ENCODE measurements around the gene ZNF143. TPM values are rescaled to one million over a fixed set of nuclear protein-coding genes. Genes with fewer than 3 reads are reported as not detected.
A peak's percentile ranks its signal among the peaks of the same experiment; 100 is the strongest.

ZNF143 gene
- total and polyA plus RNA-seq, 2 of the 13 experiments (the other 11 are each of a cell fraction or from before 2014, with no cell fraction given) = 22.4 to 35.6 TPM

GRCh38 chr11:9528136-9528501 lies 67.3 kb downstream of the ZNF143 start:
- FAIRE-seq (no peak), ATAC-seq (no peak), DNase-seq (ENCODE audit: low spot score) (no peak)
- Histone ChIP-seq H3K27ac (ENCODE audit: extremely low read length, insufficient read depth, low read length) (no peak overlapping the region), H3K27me3 (ENCODE audit: control insufficient read depth in 1 of 2, insufficient read depth in 2 of 2, low read length in 2 of 2) (no peaks in the 10 kb centered on the region), H3K79me2 (ENCODE audit: insufficient read depth, low read length) (no peaks in the 10 kb centered on the region), H3K9ac (ENCODE audit: insufficient read depth, low read depth, low read length) (no peak overlapping the region), H2AFZ (ENCODE audit: low read length) (no peak overlapping the region), H3K4me3 (replicated peaks in 1 of 3; ENCODE audit: insufficient read depth in 1 of 3, low read depth in 2 of 3, low read length in 3 of 3) (no peak overlapping the region), H3K9me3 (ENCODE audit: low read length) (no peaks in the 10 kb centered on the region), H3K4me1 (ENCODE audit: insufficient read depth, low read length) (peaks cover 30% of the 10 kb centered on the region), H3K36me3 (replicated peaks in 1 of 2; ENCODE audit: control insufficient read depth in 1 of 2, insufficient read depth in 2 of 2, low read length in 2 of 2) (peaks cover 3 to 24% of the 10 kb centered on the region in 2 experiments; a peak in 3 of 5 replicates), H3K4me2 (ENCODE audit: low read depth, low read length) (no peak overlapping the region), H4K20me1 (ENCODE audit: insufficient read depth, low read length) (no peaks in the 10 kb centered on the region)
- in situ Hi-C loops (cut with HindIII; ENCODE audit: extremely low pct_ligation_motif_present, low pct_unique_long_range_greater_than_20kb) = no loop called here
- BruUV-seq (replicated peaks) = no TSS peak
- 93% methylated on average over 1 of the region's 1 CpG for WGBS (ENCODE audit: low lambda C conversion rate)
- intact Hi-C loops (cut with micrococcal nuclease; ENCODE audit: unreplicated experiment) = no loop called here
- CTCF ChIA-PET (ENCODE audit: low intra/inter-chr PET ratio, low total read pairs) = no interaction called here
- POLR2A ChIA-PET = no interaction called here
- TF ChIP-seq MAFF (IDR thresholded peaks at IDR 0.05; ENCODE audit: low read depth, low read length) (peak; percentile 31; the same call in 1 of the 2 replicates), BRD4 (CRISPR knock-in tag; IDR thresholded peaks at IDR 0.05) (no peak), MAFK (conservative IDR thresholded peaks at IDR 0.05 in 1 of 2, IDR thresholded peaks at IDR 0.05 in 1 of 2; ENCODE audit: low read length in 2 of 2) (peak in 1 of 2 experiments; percentile 38; a peak in 1 of 4 replicates), ZNF569 (CRISPR knock-in tag; IDR thresholded peaks at IDR 0.05; ENCODE audit: borderline replicate concordance) (no peak)

DNA sequence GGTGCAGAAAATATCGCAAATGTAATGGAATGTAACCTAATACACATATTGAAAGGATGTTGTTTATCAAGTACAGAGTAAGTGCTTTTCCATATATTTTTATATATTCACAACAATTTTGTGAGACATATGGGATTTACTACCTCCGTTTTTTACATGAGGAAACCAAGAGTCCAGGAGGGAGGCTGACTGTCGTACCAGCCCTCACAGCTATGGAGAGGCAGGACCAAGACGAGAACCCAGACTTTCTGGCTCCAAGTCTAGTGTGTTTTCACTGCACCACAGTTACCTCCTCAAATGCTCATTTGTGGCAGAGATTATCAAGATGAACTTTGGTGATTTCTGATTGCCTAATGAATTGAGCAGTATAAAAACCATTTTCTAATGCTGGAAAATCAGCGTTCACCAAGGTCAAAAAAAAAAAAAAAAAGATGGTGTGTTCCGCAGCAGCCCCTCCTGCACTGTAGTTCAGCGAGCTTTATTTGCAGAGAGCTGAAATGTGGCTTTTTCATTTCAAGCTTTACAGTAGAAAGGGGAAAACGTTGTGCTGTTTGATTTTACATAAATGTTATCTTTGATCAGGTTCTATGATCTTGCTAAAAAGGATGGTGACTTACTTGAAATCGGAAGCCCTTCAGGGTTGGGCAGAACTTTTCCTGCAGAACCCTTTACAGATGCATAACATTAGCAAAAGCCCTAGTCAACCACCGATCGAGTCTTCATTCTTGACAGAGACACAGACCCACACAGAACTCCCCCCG lies 67.9 kb downstream of the ZNF143 start:
- no peak overlapping the region; a peak in 1 of 6 replicates for H3K4me3 ChIP-seq (replicated peaks in 1 of 3; ENCODE audit: insufficient read depth in 1 of 3, low read depth in 2 of 3, low read length in 3 of 3)
- H3K4me1 ChIP-seq (ENCODE audit: insufficient read depth, low read length) = peaks cover 37% of the 10 kb centered on the region
- intact Hi-C loops (cut with micrococcal nuclease; ENCODE audit: unreplicated experiment) (no loop called here), in situ Hi-C loops (cut with HindIII; ENCODE audit: extremely low pct_ligation_motif_present, low pct_unique_long_range_greater_than_20kb) (no loop called here)
- ATAC-seq (no peak; the same call in 2 of the 3 replicates), FAIRE-seq (no peak), DNase-seq (ENCODE audit: low spot score) (no peak)
- peak overlapping the region; percentile 25; the same call in 1 of the 2 replicates for H3K9ac ChIP-seq (ENCODE audit: insufficient read depth, low read depth, low read length)
- H3K4me2 ChIP-seq (ENCODE audit: low read depth, low read length) = peak overlapping the region; percentile 34
- H3K9me3 ChIP-seq (ENCODE audit: low read length) = no peaks in the 10 kb centered on the region
- ChIA-PET POLR2A (interaction anchor here (1.0 to 1.6 kb wide), 3 partner anchors 18 to 44 kb away, joined by 3 to 6 read pairs (median 4); no protein-coding TSS in a partner anchor), CTCF (ENCODE audit: low intra/inter-chr PET ratio, low total read pairs) (no interaction called here)
- no TSS peak for BruUV-seq (replicated peaks)
- H3K79me2 ChIP-seq (ENCODE audit: insufficient read depth, low read length) = no peaks in the 10 kb centered on the region
- 61% methylated on average over 12 of the region's 12 CpGs for WGBS (ENCODE audit: low lambda C conversion rate)
- peak overlapping the region; percentile 0 for H3K27ac ChIP-seq (ENCODE audit: extremely low read length, insufficient read depth, low read length)
- no peaks in the 10 kb centered on the region for H4K20me1 ChIP-seq (ENCODE audit: insufficient read depth, low read length)
- no peaks in the 10 kb centered on the region for H3K27me3 ChIP-seq (ENCODE audit: control insufficient read depth in 1 of 2, insufficient read depth in 2 of 2, low read length in 2 of 2)
- H3K36me3 ChIP-seq (replicated peaks in 1 of 2; ENCODE audit: control insufficient read depth in 1 of 2, insufficient read depth in 2 of 2, low read length in 2 of 2) = peaks cover 3 to 24% of the 10 kb centered on the region in 2 experiments; a peak in 3 of 5 replicates
- no peak overlapping the region for H2AFZ ChIP-seq (ENCODE audit: low read length)
- TF ChIP-seq ZNF263 (CRISPR knock-in tag; IDR thresholded peaks at IDR 0.05) (no peak), ZSCAN12 (CRISPR knock-in tag; IDR thresholded peaks at IDR 0.05) (no peak), SSRP1 (CRISPR knock-in tag; IDR thresholded peaks at IDR 0.05) (no peak), CHD2 (IDR thresholded peaks at IDR 0.05; ENCODE audit: low read depth, low read length) (no peak), NR2C2 (CRISPR knock-in tag; IDR thresholded peaks at IDR 0.05; ENCODE audit: borderline replicate concordance) (no peak), SMARCC2 (IDR thresholded peaks at IDR 0.05) (no peak), ZSCAN22 (CRISPR knock-in tag; IDR thresholded peaks at IDR 0.05) (no peak), SRSF1 (optimal IDR thresholded peaks at IDR 0.05; ENCODE audit: low read depth, low read length) (no peak), SMAD9 (CRISPR knock-in tag; IDR thresholded peaks at IDR 0.05) (no peak), RFX3 (CRISPR knock-in tag; IDR thresholded peaks at IDR 0.05) (no peak), ZZZ3 (CRISPR knock-in tag; IDR thresholded peaks at IDR 0.05; ENCODE audit: borderline replicate concordance) (no peak)
- TF ChIP-seq, protein P1, sequence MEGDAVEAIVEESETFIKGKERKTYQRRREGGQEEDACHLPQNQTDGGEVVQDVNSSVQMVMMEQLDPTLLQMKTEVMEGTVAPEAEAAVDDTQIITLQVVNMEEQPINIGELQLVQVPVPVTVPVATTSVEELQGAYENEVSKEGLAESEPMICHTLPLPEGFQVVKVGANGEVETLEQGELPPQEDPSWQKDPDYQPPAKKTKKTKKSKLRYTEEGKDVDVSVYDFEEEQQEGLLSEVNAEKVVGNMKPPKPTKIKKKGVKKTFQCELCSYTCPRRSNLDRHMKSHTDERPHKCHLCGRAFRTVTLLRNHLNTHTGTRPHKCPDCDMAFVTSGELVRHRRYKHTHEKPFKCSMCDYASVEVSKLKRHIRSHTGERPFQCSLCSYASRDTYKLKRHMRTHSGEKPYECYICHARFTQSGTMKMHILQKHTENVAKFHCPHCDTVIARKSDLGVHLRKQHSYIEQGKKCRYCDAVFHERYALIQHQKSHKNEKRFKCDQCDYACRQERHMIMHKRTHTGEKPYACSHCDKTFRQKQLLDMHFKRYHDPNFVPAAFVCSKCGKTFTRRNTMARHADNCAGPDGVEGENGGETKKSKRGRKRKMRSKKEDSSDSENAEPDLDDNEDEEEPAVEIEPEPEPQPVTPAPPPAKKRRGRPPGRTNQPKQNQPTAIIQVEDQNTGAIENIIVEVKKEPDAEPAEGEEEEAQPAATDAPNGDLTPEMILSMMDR (CRISPR knock-in tag; IDR thresholded peaks at IDR 0.05) = no peak
- TF ChIP-seq, protein P2, sequence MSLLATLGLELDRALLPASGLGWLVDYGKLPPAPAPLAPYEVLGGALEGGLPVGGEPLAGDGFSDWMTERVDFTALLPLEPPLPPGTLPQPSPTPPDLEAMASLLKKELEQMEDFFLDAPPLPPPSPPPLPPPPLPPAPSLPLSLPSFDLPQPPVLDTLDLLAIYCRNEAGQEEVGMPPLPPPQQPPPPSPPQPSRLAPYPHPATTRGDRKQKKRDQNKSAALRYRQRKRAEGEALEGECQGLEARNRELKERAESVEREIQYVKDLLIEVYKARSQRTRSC (CRISPR knock-in tag; IDR thresholded peaks at IDR 0.05; ENCODE audit: low read depth) = no peak
